Smooth muscle cell (in vitro differentiated cells): ENCODE measurements around the gene PRLHR. TPM values are rescaled to one million over a fixed set of nuclear protein-coding genes. Genes with fewer than 3 reads are reported as not detected.

Experiments
- DNase-seq: peaks from one replicate; lab custom pipeline; 2025; ENCODE audit not compliant: unreplicated experiment; lab: John Stamatoyannopoulos, UW
- H2AFZ ChIP-seq: fragments of 200-600 bp; sonication (generic); 2 replicates; pipeline ENCODE4 v1.6.0; 2016; ENCODE audit warnings: antibody characterized with exemption, low read depth, mild to moderate bottlenecking
- H3F3A ChIP-seq: fragments of 200-600 bp; sonication (generic); 2 replicates; pipeline ENCODE4 v1.6.0; 2017; ENCODE audit warnings: antibody characterized with exemption, low read depth
- H3K27ac ChIP-seq: fragments of 200-600 bp; sonication (generic); 2 replicates; pipeline ENCODE4 v1.5.1; 2016; ENCODE audit warnings: low read depth, mild to moderate bottlenecking
- H3K27me3 ChIP-seq: fragments of 200-600 bp; sonication (generic); 2 replicates; pipeline ENCODE4 v1.6.1; 2016; ENCODE audit warnings: low read depth, mild to moderate bottlenecking
- H3K36me3 ChIP-seq: fragments of 200-600 bp; sonication (generic); 2 replicates; pipeline ENCODE4 v1.5.1; 2016; ENCODE audit warnings: low read depth
- H3K4me1 ChIP-seq: fragments of 200-600 bp; sonication (generic); 2 replicates; pipeline ENCODE4 v1.5.1; 2016; ENCODE audit warnings: low read depth
- H3K4me2 ChIP-seq: fragments of 200-600 bp; sonication (generic); 2 replicates; pipeline ENCODE4 v1.6.0; 2016; ENCODE audit warnings: mild to moderate bottlenecking
- H3K4me3 ChIP-seq: fragments of 200-600 bp; sonication (generic); 2 replicates; pipeline ENCODE4 v1.5.1; 2016; ENCODE audit warnings: mild to moderate bottlenecking
- H3K79me2 ChIP-seq: fragments of 200-600 bp; sonication (generic); 2 replicates; pipeline ENCODE4 v1.6.0; 2016; ENCODE audit warnings: low read depth, mild to moderate bottlenecking
- H3K9ac ChIP-seq: fragments of 200-600 bp; sonication (generic); 2 replicates; pipeline ENCODE4 v1.6.0; 2016; ENCODE audit warnings: low read depth
- H3K9me3 ChIP-seq: fragments of 200-600 bp; sonication (generic); replicated peaks from 2 replicates; pipeline ENCODE4 v1.5.1; 2016; ENCODE audit warnings: low read depth
- H4K20me1 ChIP-seq: fragments of 200-600 bp; sonication (generic); 2 replicates; pipeline ENCODE4 v1.6.0; 2016; ENCODE audit warnings: low read depth
- WGBS: methylation state at CpG from one replicate; pipeline ENCODE4 v1.1.7; 2016; ENCODE audit warnings: low lambda C conversion rate; 5-methylcytosine and 5-hydroxymethylcytosine counted together
- polyA plus RNA-seq: library from polyadenylated mRNA; unstranded; fragments of >200 nt; fragmentation: Nextera tagmentation; extraction: Ambion mirVana; gene quantifications from 2 replicates; pipeline ENCODE4 v1.2.1, GENCODE V29; 2016
- total RNA-seq: library from RNA; depleted of rRNA; stranded (reverse); fragments of >200 nt; gene quantifications from 2 replicates; pipeline ENCODE4 v1.2.3, GENCODE V29; 2014
- TF ChIP-seq, protein P1 (sequence below): fragments of 200-600 bp; sonication (generic); IDR thresholded peaks from 2 replicates; pipeline ENCODE4 v1.5.1; 2017; ENCODE audit warnings: borderline replicate concordance, mild to moderate bottlenecking, antibody characterized with exemption; ENCODE audit not compliant: insufficient read depth, poor library complexity, severe bottlenecking

PRLHR gene
- total and polyA plus RNA-seq, 2 experiments from 2014 or later = not detected

DNA sequence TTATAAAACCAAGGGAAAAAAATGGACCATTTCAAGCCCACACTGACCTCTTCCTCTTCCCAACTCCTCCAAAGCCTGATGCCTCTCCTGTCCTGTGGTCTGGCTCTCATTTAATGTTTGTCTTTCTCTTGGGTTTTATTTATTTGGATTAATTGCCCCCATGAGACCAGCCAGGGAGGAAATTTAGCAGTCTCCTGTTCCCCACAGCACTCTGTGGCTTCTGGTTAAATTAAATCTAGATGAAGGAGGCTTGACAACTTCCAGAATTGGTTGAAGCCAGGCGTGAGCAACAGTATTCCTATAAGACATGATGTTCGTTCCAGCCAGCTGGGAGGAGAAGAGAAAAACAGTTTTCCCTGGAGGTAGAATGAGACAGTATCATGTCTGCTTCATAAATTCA lies 15.1 kb upstream of the PRLHR start:
- DNase-seq = no peak
- H4K20me1 ChIP-seq = no peaks in the 10 kb centered on the region
- no peak overlapping the region for H2AFZ ChIP-seq
- H3K9ac ChIP-seq = no peak overlapping the region
- H3K79me2 ChIP-seq = no peaks in the 10 kb centered on the region
- no peaks in the 10 kb centered on the region for H3K9me3 ChIP-seq
- H3K4me3 ChIP-seq = no peak overlapping the region
- 92% methylated on average over 2 of the region's 2 CpGs for WGBS
- H3K27ac ChIP-seq = no peak overlapping the region
- H3K27me3 ChIP-seq = peaks cover 23% of the 10 kb centered on the region
- H3K36me3 ChIP-seq = no peaks in the 10 kb centered on the region
- TF ChIP-seq, protein P1, sequence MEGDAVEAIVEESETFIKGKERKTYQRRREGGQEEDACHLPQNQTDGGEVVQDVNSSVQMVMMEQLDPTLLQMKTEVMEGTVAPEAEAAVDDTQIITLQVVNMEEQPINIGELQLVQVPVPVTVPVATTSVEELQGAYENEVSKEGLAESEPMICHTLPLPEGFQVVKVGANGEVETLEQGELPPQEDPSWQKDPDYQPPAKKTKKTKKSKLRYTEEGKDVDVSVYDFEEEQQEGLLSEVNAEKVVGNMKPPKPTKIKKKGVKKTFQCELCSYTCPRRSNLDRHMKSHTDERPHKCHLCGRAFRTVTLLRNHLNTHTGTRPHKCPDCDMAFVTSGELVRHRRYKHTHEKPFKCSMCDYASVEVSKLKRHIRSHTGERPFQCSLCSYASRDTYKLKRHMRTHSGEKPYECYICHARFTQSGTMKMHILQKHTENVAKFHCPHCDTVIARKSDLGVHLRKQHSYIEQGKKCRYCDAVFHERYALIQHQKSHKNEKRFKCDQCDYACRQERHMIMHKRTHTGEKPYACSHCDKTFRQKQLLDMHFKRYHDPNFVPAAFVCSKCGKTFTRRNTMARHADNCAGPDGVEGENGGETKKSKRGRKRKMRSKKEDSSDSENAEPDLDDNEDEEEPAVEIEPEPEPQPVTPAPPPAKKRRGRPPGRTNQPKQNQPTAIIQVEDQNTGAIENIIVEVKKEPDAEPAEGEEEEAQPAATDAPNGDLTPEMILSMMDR = no peak
- H3F3A ChIP-seq = no peaks in the 10 kb centered on the region
- H3K4me2 ChIP-seq = no peak overlapping the region
- no peaks in the 10 kb centered on the region for H3K4me1 ChIP-seq

DNA sequence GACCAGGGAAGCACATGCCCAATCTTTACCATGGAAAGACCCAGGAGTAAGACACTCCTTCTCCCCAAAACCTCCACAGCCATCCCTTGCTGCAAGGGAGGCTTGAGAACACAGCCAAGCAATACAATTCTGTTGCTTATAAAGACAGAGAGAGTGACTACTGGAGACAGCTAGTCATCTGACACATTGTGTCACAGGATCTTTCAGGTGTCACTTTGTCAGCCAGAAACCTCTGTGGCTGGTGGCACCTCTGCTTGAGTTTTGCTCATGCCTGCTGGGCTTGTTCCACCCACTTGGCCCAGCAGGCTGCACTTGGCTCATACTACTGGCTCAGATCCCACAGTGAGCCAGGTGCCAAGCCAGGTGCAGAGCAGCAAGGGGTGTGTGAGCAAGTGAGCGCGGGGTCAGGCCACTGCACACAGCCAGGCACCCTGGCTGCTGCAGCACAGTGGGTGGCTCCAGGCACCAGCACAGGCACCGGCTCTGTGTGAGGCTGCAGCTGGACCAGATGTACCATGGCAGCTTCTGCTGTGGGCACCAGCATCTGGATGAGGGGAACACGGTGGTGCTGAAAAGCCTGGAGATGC lies 12.4 kb upstream of the PRLHR start:
- Histone ChIP-seq H3K27me3 (peaks cover 37% of the 10 kb centered on the region), H3K36me3 (no peaks in the 10 kb centered on the region), H3K4me1 (no peaks in the 10 kb centered on the region), H3K27ac (no peak overlapping the region), H3K9me3 (no peaks in the 10 kb centered on the region), H2AFZ (no peak overlapping the region), H3K4me3 (no peak overlapping the region), H3K79me2 (no peaks in the 10 kb centered on the region), H4K20me1 (no peaks in the 10 kb centered on the region), H3K9ac (no peak overlapping the region), H3F3A (no peaks in the 10 kb centered on the region), H3K4me2 (no peak overlapping the region)
- DNase-seq = no peak
- TF ChIP-seq, protein P1 = no peak
- 87% methylated on average over 4 of the region's 4 CpGs for WGBS

DNA sequence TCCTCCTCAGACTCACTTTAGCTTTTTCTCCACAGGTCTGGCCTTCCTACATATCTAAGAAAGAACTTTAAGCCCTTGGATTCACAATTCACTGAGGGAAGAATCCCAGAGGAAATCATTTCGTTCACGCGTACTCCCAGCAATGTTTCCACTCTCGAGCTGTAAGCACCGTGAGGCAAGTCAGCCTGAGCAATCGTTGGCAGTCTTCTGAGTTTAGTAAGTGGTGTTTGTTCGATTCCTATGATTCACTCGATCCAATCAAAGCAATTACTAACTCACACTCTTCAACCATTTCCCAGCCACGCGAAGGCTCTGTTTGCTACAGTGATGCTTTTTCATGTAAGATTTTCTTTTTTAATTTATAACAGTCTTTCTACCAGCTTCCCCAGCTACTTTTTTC lies 10.2 kb upstream of the PRLHR start:
- no peak overlapping the region for H3K9ac ChIP-seq
- H3K27me3 ChIP-seq = peaks cover 36% of the 10 kb centered on the region
- WGBS = 81% methylated on average over 10 of the region's 10 CpGs
- no peak overlapping the region for H3K4me2 ChIP-seq
- H3K27ac ChIP-seq = no peak overlapping the region
- H3K4me3 ChIP-seq = no peak overlapping the region
- no peaks in the 10 kb centered on the region for H3K36me3 ChIP-seq
- no peak overlapping the region for H2AFZ ChIP-seq
- no peak for DNase-seq
- no peaks in the 10 kb centered on the region for H3F3A ChIP-seq
- no peaks in the 10 kb centered on the region for H3K79me2 ChIP-seq
- no peaks in the 10 kb centered on the region for H3K4me1 ChIP-seq
- H4K20me1 ChIP-seq = no peaks in the 10 kb centered on the region
- TF ChIP-seq, protein P1 = no peak
- H3K9me3 ChIP-seq = no peaks in the 10 kb centered on the region

DNA sequence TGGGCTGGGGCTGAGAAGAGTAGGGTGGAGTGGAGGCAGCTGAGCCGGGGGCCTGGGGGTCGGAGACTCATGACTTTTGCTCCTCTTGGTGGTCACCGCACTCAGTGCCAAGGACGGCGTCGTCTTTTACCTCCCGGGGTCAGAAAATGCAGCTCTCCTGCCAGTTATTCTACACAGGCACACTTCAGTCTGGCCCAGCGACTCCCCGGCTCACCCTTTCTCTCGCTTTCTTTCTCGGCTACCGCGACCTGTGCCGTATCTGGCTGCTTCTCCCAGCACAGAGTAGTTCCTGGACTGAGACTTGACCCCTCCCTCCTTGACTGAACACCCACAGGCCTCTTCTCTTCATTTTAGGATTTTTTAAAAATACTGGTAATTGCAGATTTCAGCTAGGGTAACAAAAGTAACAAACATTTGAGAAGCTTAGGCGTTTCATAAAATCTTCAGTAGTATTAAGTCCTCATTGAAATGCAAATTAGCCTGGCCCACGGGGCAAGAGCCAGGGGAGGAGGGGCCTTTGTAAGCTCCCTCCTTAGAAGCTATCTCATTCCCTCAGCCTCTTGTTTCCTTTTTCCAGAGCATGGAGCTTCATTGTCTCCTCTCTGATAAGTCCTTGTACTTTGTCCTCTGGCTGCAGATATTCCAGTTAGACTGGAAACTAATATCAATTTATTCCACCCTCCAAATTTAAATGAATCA lies 1.1 kb upstream of the PRLHR start:
- H3K4me2 ChIP-seq = no peak overlapping the region
- TF ChIP-seq, protein P1 = no peak
- H3F3A ChIP-seq = no peaks in the 10 kb centered on the region
- no peak overlapping the region for H3K9ac ChIP-seq
- no peak for DNase-seq
- no peak overlapping the region for H3K27ac ChIP-seq
- no peaks in the 10 kb centered on the region for H3K36me3 ChIP-seq
- no peaks in the 10 kb centered on the region for H3K79me2 ChIP-seq
- H4K20me1 ChIP-seq = no peaks in the 10 kb centered on the region
- no peak overlapping the region for H2AFZ ChIP-seq
- peaks cover 4% of the 10 kb centered on the region for H3K4me1 ChIP-seq
- no peaks in the 10 kb centered on the region for H3K9me3 ChIP-seq
- no peak overlapping the region for H3K4me3 ChIP-seq
- H3K27me3 ChIP-seq = peaks cover 69% of the 10 kb centered on the region
- 10% methylated on average over 16 of the region's 16 CpGs for WGBS
